ENCODE measurements around the gene TMEM141. TPM values are rescaled to one million over a fixed set of nuclear protein-coding genes. Genes with fewer than 3 reads are reported as not detected.
A peak's percentile ranks its signal among the peaks of the same experiment; 100 is the strongest.
"Not testable (repeated sequence)": the region's sequence is repeated elsewhere in the genome, so short reads cannot be mapped to it uniquely, and the experiment has no call there.

Gene TMEM141
- total RNA-seq, 4 donors from 2014 or later = 46.9 to 70.2 (median 51.1) TPM

DNA sequence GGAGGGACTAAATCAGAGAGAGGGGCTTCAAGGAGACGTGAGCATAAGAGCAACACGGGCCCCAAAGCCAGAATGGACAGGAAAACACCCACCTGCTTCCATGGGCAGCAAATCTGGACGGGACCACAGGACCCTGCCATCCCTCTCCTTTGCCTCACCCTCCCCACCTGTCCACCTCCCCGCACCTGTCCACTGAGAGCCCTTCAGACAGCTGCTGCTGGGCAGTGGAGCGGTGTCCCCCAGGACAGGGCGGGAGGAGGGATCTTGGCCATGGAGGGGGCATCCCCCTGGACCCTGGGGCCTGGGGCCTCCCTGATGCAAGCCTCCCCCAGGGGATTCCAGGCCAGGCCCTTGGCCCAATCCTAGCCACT, 7.5 kb downstream of the TMEM141 start:
- DNase-seq = no peak
- Histone ChIP-seq H3K27me3 (peaks cover 43 to 58% (median 45%) of the 10 kb centered on the region in 3 donors), H3K27ac (no peak overlapping the region), H3K9me3 (no peaks in the 10 kb centered on the region), H3K4me3 (no peak overlapping the region), H3K4me1 (peaks cover 13 to 15% of the 10 kb centered on the region in 2 donors), H3K36me3 (no peaks in the 10 kb centered on the region)
- ATAC-seq = no peak
- intact Hi-C loops (cut with DNase I; ENCODE audit: low total_unique reads) (no loop called here), in situ Hi-C loops (cut with MboI; ENCODE audit: low sequenced_read_pairs in 4 of 4) (loop anchor here in 1 of 4 donors (25.0 kb wide), 1 partner anchor 139 kb away; the partner anchor contains the start of genes C8G and FBXW5)
- TF ChIP-seq POLR2A (IDR thresholded peaks at IDR 0.05) = no peak
- TF ChIP-seq, protein P1, sequence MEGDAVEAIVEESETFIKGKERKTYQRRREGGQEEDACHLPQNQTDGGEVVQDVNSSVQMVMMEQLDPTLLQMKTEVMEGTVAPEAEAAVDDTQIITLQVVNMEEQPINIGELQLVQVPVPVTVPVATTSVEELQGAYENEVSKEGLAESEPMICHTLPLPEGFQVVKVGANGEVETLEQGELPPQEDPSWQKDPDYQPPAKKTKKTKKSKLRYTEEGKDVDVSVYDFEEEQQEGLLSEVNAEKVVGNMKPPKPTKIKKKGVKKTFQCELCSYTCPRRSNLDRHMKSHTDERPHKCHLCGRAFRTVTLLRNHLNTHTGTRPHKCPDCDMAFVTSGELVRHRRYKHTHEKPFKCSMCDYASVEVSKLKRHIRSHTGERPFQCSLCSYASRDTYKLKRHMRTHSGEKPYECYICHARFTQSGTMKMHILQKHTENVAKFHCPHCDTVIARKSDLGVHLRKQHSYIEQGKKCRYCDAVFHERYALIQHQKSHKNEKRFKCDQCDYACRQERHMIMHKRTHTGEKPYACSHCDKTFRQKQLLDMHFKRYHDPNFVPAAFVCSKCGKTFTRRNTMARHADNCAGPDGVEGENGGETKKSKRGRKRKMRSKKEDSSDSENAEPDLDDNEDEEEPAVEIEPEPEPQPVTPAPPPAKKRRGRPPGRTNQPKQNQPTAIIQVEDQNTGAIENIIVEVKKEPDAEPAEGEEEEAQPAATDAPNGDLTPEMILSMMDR (IDR thresholded peaks at IDR 0.05 in 4 of 5, conservative IDR thresholded peaks at IDR 0.05 in 1 of 5) = no peak

DNA sequence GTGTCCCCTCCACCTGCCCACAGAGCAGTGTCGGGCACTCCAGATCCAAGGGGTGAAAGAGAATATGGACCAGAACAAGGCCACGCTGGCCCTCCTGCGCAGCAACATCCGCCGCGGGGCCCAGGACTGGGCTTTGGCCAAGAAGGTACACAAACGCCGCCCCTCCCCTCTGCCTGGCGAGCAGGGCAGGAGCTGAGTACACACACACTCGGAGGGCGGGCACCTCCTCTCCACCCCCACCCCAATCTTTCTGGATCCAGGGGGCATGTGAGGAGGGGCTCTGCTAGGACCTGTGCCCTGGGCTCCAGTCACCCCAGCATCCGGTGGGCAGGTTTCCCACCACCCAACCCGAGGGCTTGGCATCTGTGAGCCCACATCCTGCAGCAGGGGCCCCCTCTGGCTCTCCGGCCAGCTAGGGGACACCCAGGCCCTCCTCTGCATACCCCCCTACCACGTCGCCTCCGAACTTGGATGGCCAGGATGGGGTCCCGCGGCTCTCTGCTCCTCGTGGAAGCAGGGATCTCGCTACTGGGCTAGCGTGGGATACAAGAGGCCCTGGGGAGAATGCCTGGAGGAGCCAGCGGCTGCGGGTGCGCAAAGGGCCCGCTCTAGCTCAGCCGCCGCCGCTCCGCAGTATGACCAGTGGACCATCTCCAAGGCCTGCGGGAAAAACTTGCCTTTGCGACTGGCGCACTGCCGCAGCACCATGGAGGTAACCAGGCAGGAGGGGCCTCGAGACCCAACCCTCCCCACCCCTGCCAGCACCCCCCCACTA, 8.1 kb downstream of the TMEM141 start:
- no peak for DNase-seq
- no peak for TF ChIP-seq POLR2A (IDR thresholded peaks at IDR 0.05)
- TF ChIP-seq, protein P1 (IDR thresholded peaks at IDR 0.05 in 4 of 5, conservative IDR thresholded peaks at IDR 0.05 in 1 of 5) = no peak

DNA sequence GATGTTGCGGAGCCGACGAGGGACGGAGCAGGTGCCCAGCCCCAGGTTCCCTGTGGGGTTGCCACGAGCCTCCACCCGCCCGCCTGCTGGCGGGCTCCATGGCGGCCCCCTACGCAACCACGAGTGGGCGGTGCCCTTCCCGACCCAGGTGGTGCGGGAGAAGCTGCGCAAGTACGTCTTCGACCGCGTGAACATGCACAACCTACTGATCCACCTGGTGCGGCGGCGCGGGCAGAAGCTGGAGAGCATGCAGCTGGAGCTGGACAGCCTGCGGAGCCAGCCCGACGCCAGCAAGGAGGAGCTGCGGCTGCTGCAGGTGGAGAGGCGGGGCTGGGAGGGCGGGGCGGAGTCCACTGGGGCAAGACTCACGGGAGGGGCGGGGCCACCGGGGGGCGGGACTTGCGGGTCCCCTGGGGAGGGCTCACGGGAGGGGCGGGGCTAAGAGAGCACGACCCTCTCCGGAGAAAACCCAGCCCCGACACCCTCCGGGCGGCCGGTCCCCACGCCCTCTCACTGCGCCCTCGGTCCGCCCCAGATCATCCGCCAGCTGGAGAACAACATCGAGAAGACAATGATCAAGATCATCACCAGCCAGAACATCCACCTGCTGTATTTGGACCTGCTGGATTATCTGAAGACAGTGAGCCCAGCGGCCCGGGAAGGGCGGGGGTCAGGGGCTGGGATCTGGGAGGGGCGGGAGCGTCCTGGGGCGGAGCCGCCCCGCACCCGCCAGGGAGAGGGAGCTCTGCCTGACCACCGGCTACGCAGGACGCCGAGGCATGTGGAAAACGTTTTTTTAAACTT, 8.9 kb downstream of the TMEM141 start:
- intact Hi-C loops (cut with DNase I; ENCODE audit: low total_unique reads) (no loop called here), in situ Hi-C loops (cut with MboI; ENCODE audit: low sequenced_read_pairs in 4 of 4) (loop anchor here in 1 of 4 donors (25.0 kb wide), 1 partner anchor 137 kb away; the partner anchor contains the start of genes C8G and FBXW5)
- peak; percentile 41 to 61 for DNase-seq

More for the DNA sequence above, 8.1 kb downstream of the TMEM141 start:
- peaks cover 43 to 58% (median 45%) of the 10 kb centered on the region in 3 donors for H3K27me3 ChIP-seq
- no peak overlapping the region for H3K27ac ChIP-seq
- intact Hi-C loops (cut with DNase I; ENCODE audit: low total_unique reads) (no loop called here), in situ Hi-C loops (cut with MboI; ENCODE audit: low sequenced_read_pairs in 4 of 4) (loop anchor here in 1 of 4 donors (25.0 kb wide), 1 partner anchor 138 kb away; the partner anchor contains the start of genes C8G and FBXW5)
- H3K4me3 ChIP-seq = peak overlapping the region in 3 of 4 donors; percentile 23 to 42 (median 38)
- no peak for ATAC-seq
- H3K9me3 ChIP-seq = no peaks in the 10 kb centered on the region
- peaks cover 13 to 15% of the 10 kb centered on the region in 2 donors for H3K4me1 ChIP-seq
- no peaks in the 10 kb centered on the region for H3K36me3 ChIP-seq

DNA sequence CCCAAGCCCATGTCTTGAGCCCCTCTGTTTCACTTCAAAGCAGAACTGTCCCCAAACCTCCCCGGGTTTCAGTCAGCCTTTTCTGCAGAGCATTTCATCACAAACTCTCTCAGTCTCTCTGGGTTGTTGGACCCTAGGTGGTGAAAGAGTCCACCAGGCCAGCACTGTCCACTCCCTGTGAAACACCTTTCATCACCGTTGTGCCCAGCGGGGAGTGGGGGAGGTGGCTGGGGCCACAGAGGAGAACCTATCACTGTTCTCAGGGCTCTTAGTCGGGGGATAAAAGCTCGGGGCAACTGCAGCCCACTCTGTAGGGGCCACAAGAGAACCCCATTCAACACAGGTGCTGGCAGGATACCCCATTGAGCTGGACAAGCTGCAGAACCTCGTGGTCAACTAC, 11.2 kb downstream of the TMEM141 start:
- in situ Hi-C loops (cut with MboI; ENCODE audit: low sequenced_read_pairs in 4 of 4) = no loop called here
- Histone ChIP-seq H3K9me3 (no peaks in the 10 kb centered on the region), H3K36me3 (no peaks in the 10 kb centered on the region), H3K4me3 (no peak overlapping the region), H3K27ac (no peak overlapping the region), H3K4me1 (peaks cover 24 to 25% of the 10 kb centered on the region in 2 donors), H3K27me3 (peaks cover 42 to 52% (median 43%) of the 10 kb centered on the region in 3 donors)
- DNase-seq (no peak), ATAC-seq (no peak)
- intact Hi-C loops (cut with DNase I; ENCODE audit: low total_unique reads) = no loop called here
- TF ChIP-seq POLR2A (IDR thresholded peaks at IDR 0.05) = no peak
- TF ChIP-seq, protein P1 (IDR thresholded peaks at IDR 0.05 in 4 of 5, conservative IDR thresholded peaks at IDR 0.05 in 1 of 5) = no peak

More for the DNA sequence above, 8.9 kb downstream of the TMEM141 start:
- ATAC-seq = peak; percentile 43 to 68
- Histone ChIP-seq H3K36me3 (no peaks in the 10 kb centered on the region), H3K4me1 (peaks cover 13 to 15% of the 10 kb centered on the region in 2 donors), H3K4me3 (peak overlapping the region; percentile 23 to 42 (median 37)), H3K9me3 (no peaks in the 10 kb centered on the region), H3K27me3 (peaks cover 43 to 58% (median 45%) of the 10 kb centered on the region in 3 donors), H3K27ac (no peak overlapping the region)
- TF ChIP-seq POLR2A (IDR thresholded peaks at IDR 0.05) = no peak

DNA sequence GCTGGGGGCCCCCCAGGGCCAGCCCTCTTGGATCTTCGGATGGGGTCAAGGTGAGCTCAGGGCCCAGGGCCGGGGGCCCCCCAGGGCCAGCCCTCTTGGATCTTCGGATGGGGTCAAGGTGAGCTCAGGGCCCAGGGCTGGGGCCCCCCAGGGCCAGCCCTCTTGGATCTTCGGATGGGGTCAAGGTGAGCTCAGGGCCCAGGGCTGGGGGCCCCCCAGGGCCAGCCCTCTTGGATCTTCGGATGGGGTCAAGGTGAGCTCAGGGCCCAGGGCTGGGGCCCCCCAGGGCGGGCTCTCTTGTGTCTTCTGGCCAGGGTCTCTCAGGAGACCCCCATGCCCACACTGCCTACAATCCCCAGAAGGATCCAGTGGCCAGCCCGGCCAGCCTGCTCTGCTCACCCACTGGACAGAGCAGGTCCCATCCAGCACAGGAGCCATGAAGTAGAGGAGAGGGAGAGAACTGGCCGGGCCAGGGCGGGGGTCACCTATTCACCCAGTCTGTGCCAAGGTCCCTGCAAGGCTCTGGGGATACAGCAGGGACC, 11.9 kb downstream of the TMEM141 start:
- DNase-seq; intact Hi-C loops (cut with DNase I; ENCODE audit: low total_unique reads); H3K4me3 ChIP-seq; in situ Hi-C loops (cut with MboI; ENCODE audit: low sequenced_read_pairs in 4 of 4); H3K9me3 ChIP-seq; H3K36me3 ChIP-seq; ATAC-seq; H3K27ac ChIP-seq: not testable (repeated sequence)
- peaks cover 34 to 44% (median 37%) of the 10 kb centered on the region in 3 donors for H3K27me3 ChIP-seq
- H3K4me1 ChIP-seq = peaks cover 24 to 25% of the 10 kb centered on the region in 2 donors
